BJ (cell line): ENCODE results near the gene ICAM4. TPM values are rescaled to one million over a fixed set of nuclear protein-coding genes. Genes with fewer than 3 reads are reported as not detected.

ENCODE experiments used
- CTCF ChIA-PET: fragments of 350-600 bp; formaldehyde crosslinking; extraction: SDS; loops from one replicate; lab custom pipeline; 2021; ENCODE audit warnings: antibody characterized with exemption, inconsistent platforms; lab: Yijun Ruan, JAX
- POLR2A ChIA-PET: fragments of 300-600 bp; sonication (Branson Sonifier 250); formaldehyde crosslinking; extraction: SDS; loops from one replicate; lab custom pipeline; 2021; ENCODE audit warnings: antibody characterized with exemption; lab: Charles Lee
- DNase-seq: peaks from one replicate; pipeline ENCODE4 v3.0.0-alpha.2; 2011; ENCODE audit warnings: low read depth
- H3K27me3 ChIP-seq: 2 replicates; pipeline ENCODE4 v1.6.0; 2011; ENCODE audit warnings: low read length; ENCODE audit not compliant: control insufficient read depth, insufficient read depth
- H3K36me3 ChIP-seq: 2 replicates; pipeline ENCODE4 v1.5.1; 2011; ENCODE audit warnings: low read length; ENCODE audit not compliant: control insufficient read depth, insufficient read depth
- H3K4me3 ChIP-seq: 2 replicates; pipeline ENCODE4 v1.5.1; 2011; ENCODE audit warnings: low read depth, mild to moderate bottlenecking, control low read depth, low read length
- CTCF ChIP-seq: IDR thresholded peaks from 2 replicates; pipeline ENCODE4 v1.5.1; 2011; ENCODE audit warnings: low read depth, mild to moderate bottlenecking, control low read depth, inconsistent platforms, low read length, moderate library complexity; ENCODE audit not compliant: insufficient read depth
- polyA plus RNA-seq: library from polyadenylated mRNA; depleted of rRNA; stranded (reverse); fragments of >200 nt; gene quantifications from 2 replicates; pipeline ENCODE4 v1.2.3, GENCODE V29; 2011

ICAM4 gene
- polyA plus RNA-seq, 1 experiment = 1.5 TPM

GRCh38 chr19:10291554-10292205, 4.9 kb downstream of the ICAM4 start:
- DNase-seq = no peak
- peaks cover 1% of the 10 kb centered on the region for H3K36me3 ChIP-seq
- H3K27me3 ChIP-seq = peaks cover 10% of the 10 kb centered on the region
- POLR2A ChIA-PET = interaction anchor here (0.5 to 0.7 kb wide), 4 partner anchors 21 to 114 kb away, joined by 3 to 5 read pairs (median 4); partner anchors contain the start of gene ICAM1
- no peak for TF ChIP-seq CTCF
- peak overlapping the region; percentile 55 for H3K4me3 ChIP-seq
- CTCF ChIA-PET = interaction anchor here (0.9 to 6.6 kb wide), 4 partner anchors 22 to 127 kb away, joined by 4 to 45 read pairs (median 6); partner anchors contain the start of gene ICAM1

- H3K36me3 ChIP-seq = peaks cover 1% of the 10 kb centered on the region
- no peak for DNase-seq
- peak overlapping the region; percentile 55 for H3K4me3 ChIP-seq
- ChIA-PET CTCF (interaction anchor here (0.9 to 6.6 kb wide), 3 partner anchors 22 to 99 kb away, joined by 4 to 45 read pairs (median 5); partner anchors contain the start of gene ICAM1), POLR2A (interaction anchor here (0.6 kb wide), 1 partner anchor 13 kb away, joined by 3 read pairs; no protein-coding TSS in a partner anchor)
- no peak for TF ChIP-seq CTCF
- H3K27me3 ChIP-seq = peaks cover 10% of the 10 kb centered on the region
These were observed 5.5 kb downstream of the ICAM4 start for GRCh38 chr19:10292206-10292788.

- H3K36me3 ChIP-seq = peaks cover 1% of the 10 kb centered on the region
- TF ChIP-seq CTCF = no peak
- POLR2A ChIA-PET = interaction anchor here (0.6 kb wide), 1 partner anchor 12 kb away, joined by 3 read pairs; no protein-coding TSS in a partner anchor
- H3K4me3 ChIP-seq = peak overlapping the region; percentile 44
- H3K27me3 ChIP-seq = peaks cover 8% of the 10 kb centered on the region
- CTCF ChIA-PET = no interaction called here
- no peak for DNase-seq
These were observed 6.3 kb downstream of the ICAM4 start for GRCh38 chr19:10292789-10293636.

GRCh38 chr19:10293637-10294367, 7.0 kb downstream of the ICAM4 start:
- Histone ChIP-seq H3K4me3 (no peak overlapping the region), H3K27me3 (peaks cover 8% of the 10 kb centered on the region), H3K36me3 (peaks cover 1% of the 10 kb centered on the region)
- no peak for TF ChIP-seq CTCF
- POLR2A ChIA-PET = no interaction called here
- CTCF ChIA-PET = no interaction called here
- no peak for DNase-seq
